ENCODE results near the gene SLC19A3. TPM values are rescaled to one million over a fixed set of nuclear protein-coding genes. Genes with fewer than 3 reads are reported as not detected.

Gene SLC19A3
- polyA plus RNA-seq, 1 donor from 2014 or later = 2.9 TPM

GRCh38 chr2:227634201-227634600, 83.6 kb downstream of the SLC19A3 start:
- Histone ChIP-seq H3K9me3 (ENCODE audit: low read length) (no peaks in the 10 kb centered on the region), H3F3A (ENCODE audit: insufficient read depth, low read length, poor library complexity, severe bottlenecking) (peaks cover 4% of the 10 kb centered on the region), H3K36me3 (ENCODE audit: insufficient read depth, low read length) (no peaks in the 10 kb centered on the region), H3K4me3 (ENCODE audit: low read length) (peak overlapping the region; percentile 41), H3K9me2 (ENCODE audit: insufficient read depth, low read length) (no peaks in the 10 kb centered on the region), H4K20me1 (ENCODE audit: insufficient read depth) (no peaks in the 10 kb centered on the region), H3K4me2 (ENCODE audit: low read length) (no peak overlapping the region), H3K79me2 (replicated peaks; ENCODE audit: insufficient read depth, low read length) (peaks cover 4% of the 10 kb centered on the region), H3K27ac (ENCODE audit: low read length) (peak overlapping the region; percentile 97), H2AFZ (ENCODE audit: low read depth, low read length) (no peak overlapping the region), H3K9ac (ENCODE audit: low read length) (no peak overlapping the region), H3K27me3 (ENCODE audit: insufficient read depth, low read depth, low read length) (no peaks in the 10 kb centered on the region)
- no peak for TF ChIP-seq MXI1 (conservative IDR thresholded peaks at IDR 0.05; ENCODE audit: poor library complexity, severe bottlenecking)
- no peak for TF ChIP-seq REST (IDR thresholded peaks at IDR 0.05; ENCODE audit: borderline replicate concordance)

Small RNA genes within 50 kb of the gene (small RNA-seq; reads per million reads assigned to genes)
- gene RNA5SP121 = 0 to 0.24 (median 0.03) reads per million in 3 experiments

Other genes starting within 250 kb of the SLC19A3 start
- gene AGFG1, start 245.9 kb downstream of the SLC19A3 start, polyA plus RNA-seq = 106 and 107 TPM in 2 replicates
- gene SCYGR2, start 119.1 kb downstream of the SLC19A3 start, polyA plus RNA-seq = not detected in 2 replicates
- not detected in 2 replicates for gene SCYGR3, start 103.2 kb downstream of the SLC19A3 start, polyA plus RNA-seq
- not detected in 2 replicates for gene SCYGR4, start 100.5 kb downstream of the SLC19A3 start, polyA plus RNA-seq
- gene SCYGR5, start 51.2 kb downstream of the SLC19A3 start, polyA plus RNA-seq = not detected in 2 replicates
- not detected in 2 replicates for gene SCYGR6, start 6.7 kb upstream of the SLC19A3 start, polyA plus RNA-seq
- gene SCYGR7, start 10.3 kb upstream of the SLC19A3 start, polyA plus RNA-seq = not detected in 2 replicates
- gene SCYGR8, start 27.9 kb upstream of the SLC19A3 start, polyA plus RNA-seq = not detected in 2 replicates
- not detected in 2 replicates for gene CCL20, start 95.8 kb upstream of the SLC19A3 start, polyA plus RNA-seq
- gene DAW1, start 153.6 kb upstream of the SLC19A3 start, polyA plus RNA-seq = 1.5 and 3.8 TPM in 2 replicates

All from neural cell (in vitro differentiated cells).